Measurements from ENCODE around the gene SLC25A31. TPM values are rescaled to one million over a fixed set of nuclear protein-coding genes. Genes with fewer than 3 reads are reported as not detected.

SLC25A31 gene
- total RNA-seq, 1 donor from 2014 or later = not detected

DNA sequence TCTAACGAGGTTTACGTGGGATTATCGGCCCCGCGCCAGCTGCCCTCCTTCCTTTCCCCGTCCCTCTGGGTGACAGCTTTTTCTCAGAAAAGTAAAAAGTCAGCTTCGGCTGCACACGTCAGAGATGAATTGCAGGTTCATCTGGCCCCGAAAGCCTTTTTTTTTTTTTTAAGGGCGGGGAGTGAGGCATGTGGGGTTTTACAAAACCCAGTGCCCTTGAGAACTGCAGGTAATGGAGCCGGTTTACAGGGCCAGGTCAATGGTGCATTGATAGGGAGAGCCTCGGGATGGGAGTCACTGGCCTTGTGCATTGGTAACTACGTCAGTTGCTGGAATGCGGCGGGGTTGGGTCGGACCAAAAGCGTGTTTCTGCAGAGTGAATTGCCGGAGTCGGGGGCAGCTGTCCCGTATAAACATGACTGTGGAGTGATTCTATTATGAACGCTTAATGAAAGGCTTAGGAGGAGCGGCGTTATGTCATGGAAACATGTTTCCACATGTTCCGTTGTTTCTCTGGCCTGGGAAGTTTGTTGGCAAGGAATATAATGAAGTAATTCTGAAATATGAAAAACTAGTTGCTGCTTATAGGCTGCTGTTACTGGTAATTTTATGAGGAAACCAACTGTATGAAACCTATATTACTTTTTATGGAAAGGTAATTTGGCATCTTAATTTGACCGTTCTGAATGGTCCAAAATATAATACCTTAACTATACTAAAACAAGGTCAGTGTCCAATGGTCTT is 53.0 kb downstream of the SLC25A31 start:
- Mint-ChIP-seq H3K4me1 (peaks cover 18% of the 10 kb centered on the region), H3K27me3 (peaks cover 67% of the 10 kb centered on the region), H3K36me3 (ENCODE audit: low read depth) (peaks cover 5% of the 10 kb centered on the region), H3K9me3 (peaks cover 4% of the 10 kb centered on the region), H3K4me3 (peak overlapping the region; percentile 94), H3K27ac (peak overlapping the region; percentile 91)
- DNase-seq = no peak
- intact Hi-C loops (cut with micrococcal nuclease) = loop anchor here (2.0 to 5.0 kb wide), 3 partner anchors 278 to 1029 kb away; partner anchors contain the start of genes LARP1B and PGRMC2

DNA sequence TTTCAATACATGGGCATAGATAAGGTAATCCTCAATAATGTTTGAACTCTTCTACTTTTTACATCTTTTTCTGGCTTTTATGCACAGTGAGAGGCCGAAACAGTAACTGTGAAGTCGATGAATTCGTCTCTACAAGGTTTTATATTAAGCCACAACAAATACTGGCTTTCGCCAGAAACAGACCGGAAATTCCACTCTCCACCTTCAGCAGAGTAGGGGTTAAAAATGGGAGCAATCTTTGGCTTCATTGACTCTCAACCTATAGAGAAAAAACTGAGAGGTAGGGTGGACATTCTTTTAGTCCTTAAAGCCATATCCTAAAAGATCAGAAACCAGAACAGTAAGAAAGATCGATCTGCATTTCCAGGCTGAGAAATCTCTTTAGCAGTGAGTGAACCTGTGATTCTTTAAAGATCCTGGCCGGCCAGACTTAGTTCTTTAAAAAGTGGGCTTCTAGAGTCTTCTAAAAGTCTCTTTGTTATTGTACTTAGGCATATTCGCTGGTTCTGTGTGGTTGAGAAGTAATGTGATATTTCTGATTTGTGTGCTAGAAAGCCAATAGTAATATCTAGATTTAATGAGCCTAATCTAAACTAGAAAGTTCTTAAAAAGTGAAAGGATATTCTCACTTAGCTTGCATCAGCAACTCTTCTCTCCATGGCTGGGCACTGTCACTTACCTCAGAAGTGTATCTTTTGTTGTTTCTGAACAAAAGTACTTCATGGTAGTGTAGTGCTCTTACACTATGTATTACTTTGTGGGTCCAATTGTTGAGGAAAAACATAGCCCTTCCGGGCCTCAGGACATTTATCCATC is 54.0 kb downstream of the SLC25A31 start:
- peaks cover 5% of the 10 kb centered on the region for H3K36me3 Mint-ChIP-seq (ENCODE audit: low read depth)
- intact Hi-C loops (cut with micrococcal nuclease) = loop anchor here (2.0 to 5.0 kb wide), 3 partner anchors 277 to 1028 kb away; partner anchors contain the start of genes LARP1B and PGRMC2
- no peak overlapping the region for H3K27ac Mint-ChIP-seq
- peaks cover 18% of the 10 kb centered on the region for H3K4me1 Mint-ChIP-seq
- no peak overlapping the region for H3K4me3 Mint-ChIP-seq
- H3K27me3 Mint-ChIP-seq = peaks cover 68% of the 10 kb centered on the region
- H3K9me3 Mint-ChIP-seq = peaks cover 4% of the 10 kb centered on the region
- DNase-seq = no peak

DNA sequence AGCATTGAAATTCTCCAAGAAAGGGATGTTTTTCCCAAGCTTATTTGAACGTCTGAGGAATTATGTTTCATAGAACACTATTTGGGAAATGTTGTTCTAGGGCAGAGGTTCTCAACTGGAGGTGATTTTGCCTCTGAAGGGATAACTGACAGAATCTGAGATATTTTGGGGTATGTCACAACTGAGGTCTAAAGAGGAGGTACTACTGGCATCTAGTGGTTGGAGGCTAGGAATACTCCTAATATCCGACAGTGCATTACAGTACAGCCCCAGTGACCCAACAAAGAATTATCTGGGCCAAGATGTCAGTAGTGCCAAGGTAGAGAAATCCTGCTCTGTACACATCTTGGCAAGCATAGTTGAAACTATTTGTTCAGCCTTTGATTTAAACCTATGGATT is 58.3 kb downstream of the SLC25A31 start:
- Mint-ChIP-seq H3K9me3 (no peaks in the 10 kb centered on the region), H3K4me3 (no peak overlapping the region), H3K4me1 (no peaks in the 10 kb centered on the region), H3K27me3 (peaks cover 55% of the 10 kb centered on the region), H3K27ac (no peak overlapping the region), H3K36me3 (ENCODE audit: low read depth) (peaks cover 1% of the 10 kb centered on the region)
- no peak for DNase-seq
- intact Hi-C loops (cut with micrococcal nuclease) = no loop called here

DNA sequence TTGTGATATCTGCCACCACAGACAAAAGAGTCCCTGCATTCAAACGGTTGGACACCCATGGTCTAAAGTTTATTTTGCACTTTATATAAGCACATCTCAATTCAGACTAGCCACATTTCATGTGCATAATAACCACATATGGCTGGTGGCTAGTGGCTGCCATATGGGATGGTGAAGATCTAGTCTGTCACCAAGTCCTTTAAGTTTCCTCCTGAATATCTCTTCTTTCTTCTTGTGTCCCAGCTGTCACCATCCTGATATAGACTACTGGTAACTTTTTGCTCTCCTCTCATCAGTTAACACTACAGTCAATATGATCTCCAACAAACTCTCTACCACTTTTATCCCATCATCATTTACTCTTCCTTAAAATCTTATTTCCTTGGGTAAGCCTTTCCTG is 61.2 kb downstream of the SLC25A31 start:
- Mint-ChIP-seq H3K4me3 (no peak overlapping the region), H3K4me1 (no peaks in the 10 kb centered on the region), H3K9me3 (no peaks in the 10 kb centered on the region), H3K27me3 (peaks cover 50% of the 10 kb centered on the region), H3K36me3 (ENCODE audit: low read depth) (no peaks in the 10 kb centered on the region), H3K27ac (no peak overlapping the region)
- intact Hi-C loops (cut with micrococcal nuclease) = no loop called here
- no peak for DNase-seq

DNA sequence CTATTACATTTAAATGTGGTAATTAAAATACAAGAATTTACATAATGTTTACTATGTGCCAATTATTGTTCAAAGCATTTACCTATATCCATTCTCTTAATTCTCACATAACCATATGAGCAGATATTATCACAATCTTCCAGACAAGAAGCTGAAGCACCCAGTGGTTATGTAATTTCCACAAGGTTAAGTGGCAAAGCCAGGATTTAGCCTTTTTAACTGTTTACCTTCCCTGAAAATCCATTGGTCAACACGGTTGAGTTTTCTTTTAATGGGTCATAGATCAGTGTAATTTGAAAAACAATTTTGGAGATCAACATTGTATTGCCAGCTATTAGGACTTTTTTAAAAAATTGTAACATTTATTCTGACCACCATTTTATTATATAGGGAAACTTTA is 63.3 kb downstream of the SLC25A31 start:
- no peak for DNase-seq
- H3K4me1 Mint-ChIP-seq = no peaks in the 10 kb centered on the region
- H3K27me3 Mint-ChIP-seq = peaks cover 46% of the 10 kb centered on the region
- H3K9me3 Mint-ChIP-seq = no peaks in the 10 kb centered on the region
- intact Hi-C loops (cut with micrococcal nuclease) = no loop called here
- H3K4me3 Mint-ChIP-seq = no peak overlapping the region
- H3K36me3 Mint-ChIP-seq (ENCODE audit: low read depth) = no peaks in the 10 kb centered on the region
- H3K27ac Mint-ChIP-seq = no peak overlapping the region

DNA sequence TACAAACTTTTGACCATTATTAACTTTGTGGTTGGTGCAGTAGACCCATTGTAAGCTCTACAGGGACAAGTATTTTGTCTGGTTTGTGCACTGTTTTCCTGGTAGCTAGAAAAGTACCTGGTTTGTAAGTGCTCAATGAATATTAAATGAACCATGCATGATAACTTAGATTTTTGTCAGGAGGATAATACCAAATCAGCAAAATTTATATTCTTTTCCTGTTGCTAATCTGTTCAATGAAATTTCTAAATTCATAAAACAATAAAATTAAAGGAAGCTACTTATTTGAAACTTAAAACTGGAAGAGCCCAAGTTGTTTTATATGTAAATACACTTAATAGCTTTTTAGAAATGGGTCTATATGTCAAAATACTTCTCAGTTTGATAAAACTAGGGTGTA is 69.5 kb downstream of the SLC25A31 start:
- intact Hi-C loops (cut with micrococcal nuclease) = no loop called here
- H3K4me3 Mint-ChIP-seq = no peak overlapping the region
- H3K36me3 Mint-ChIP-seq (ENCODE audit: low read depth) = no peaks in the 10 kb centered on the region
- H3K9me3 Mint-ChIP-seq = no peaks in the 10 kb centered on the region
- DNase-seq = no peak
- peaks cover 16% of the 10 kb centered on the region for H3K27me3 Mint-ChIP-seq
- no peak overlapping the region for H3K27ac Mint-ChIP-seq
- no peaks in the 10 kb centered on the region for H3K4me1 Mint-ChIP-seq

DNA sequence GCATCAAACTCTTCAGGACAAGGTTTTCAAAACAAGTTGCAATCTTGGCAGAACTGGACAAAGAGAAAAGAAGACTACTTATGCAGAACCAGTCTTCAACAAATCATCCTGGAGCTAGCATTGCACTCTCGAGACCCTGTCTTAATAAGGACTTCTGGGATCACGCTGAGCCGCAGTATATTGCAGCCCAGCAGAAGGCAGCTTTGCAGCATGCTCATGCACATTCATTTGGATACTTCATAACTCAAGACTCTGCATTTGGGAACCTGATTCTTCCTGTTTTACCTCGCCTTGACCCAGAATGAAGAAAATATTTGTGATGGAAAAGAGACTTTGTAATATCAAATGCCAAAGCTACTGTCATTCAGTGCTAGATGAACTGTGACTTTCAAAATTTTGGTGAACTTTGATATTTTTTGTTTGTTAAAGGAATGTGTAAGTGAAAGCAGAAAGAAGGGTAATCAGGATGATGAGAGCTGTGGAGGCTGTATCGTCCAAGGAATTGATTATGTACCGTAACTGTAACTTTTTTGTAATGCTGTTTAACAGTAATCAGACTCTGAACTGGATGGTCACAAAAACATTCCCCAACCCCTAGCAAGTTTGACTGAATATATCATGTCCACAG is 79.1 kb downstream of the SLC25A31 start:
- intact Hi-C loops (cut with micrococcal nuclease) = no loop called here
- no peak for DNase-seq
- Mint-ChIP-seq H3K4me3 (no peak overlapping the region), H3K9me3 (no peaks in the 10 kb centered on the region), H3K4me1 (no peaks in the 10 kb centered on the region), H3K27me3 (peaks cover 6% of the 10 kb centered on the region), H3K36me3 (ENCODE audit: low read depth) (no peaks in the 10 kb centered on the region), H3K27ac (no peak overlapping the region)

DNA sequence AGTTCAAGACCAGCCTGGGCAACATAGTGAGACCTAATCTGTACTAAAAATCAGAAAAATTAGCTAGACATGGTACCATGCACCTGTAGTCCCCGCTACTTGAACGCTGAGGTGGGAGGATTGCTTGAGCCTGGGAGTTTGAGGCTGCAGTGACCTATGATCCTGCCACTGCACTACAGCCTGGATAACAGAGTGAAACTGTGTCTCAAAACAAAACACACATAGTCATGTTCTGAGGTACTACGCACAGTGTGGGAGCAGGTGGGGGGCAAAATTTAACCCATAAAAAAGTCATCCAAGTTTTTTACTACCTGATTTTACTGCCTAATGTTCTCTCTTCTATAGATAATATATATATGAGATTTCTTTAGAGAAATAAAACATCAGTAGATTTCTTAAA is 80.4 kb downstream of the SLC25A31 start:
- intact Hi-C loops (cut with micrococcal nuclease) = no loop called here
- Mint-ChIP-seq H3K9me3 (no peaks in the 10 kb centered on the region), H3K27me3 (peaks cover 6% of the 10 kb centered on the region), H3K4me1 (no peaks in the 10 kb centered on the region), H3K27ac (no peak overlapping the region), H3K36me3 (ENCODE audit: low read depth) (no peaks in the 10 kb centered on the region), H3K4me3 (no peak overlapping the region)
- DNase-seq = no peak

DNA sequence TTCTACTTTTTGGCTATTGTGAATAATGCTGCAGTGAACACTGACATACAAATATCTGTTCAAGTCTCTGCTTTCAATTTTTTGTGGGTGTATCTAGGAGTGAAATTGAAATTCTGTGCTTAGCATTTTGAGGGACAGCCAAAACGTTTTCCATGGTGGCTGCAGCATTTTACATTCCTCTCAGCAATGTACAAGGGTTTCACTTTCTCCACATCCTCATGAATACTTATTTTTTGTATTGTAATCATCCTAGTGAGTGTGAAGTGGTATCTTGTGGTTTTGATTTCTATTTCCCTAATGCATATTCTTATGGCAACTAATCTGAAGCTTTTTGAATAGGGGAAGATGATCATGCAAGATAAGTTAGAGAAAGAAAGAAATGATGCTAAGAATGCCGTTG is 92.2 kb downstream of the SLC25A31 start:
- H3K4me3 Mint-ChIP-seq = no peak overlapping the region
- DNase-seq = no peak
- intact Hi-C loops (cut with micrococcal nuclease) = no loop called here
- no peak overlapping the region for H3K27ac Mint-ChIP-seq
- H3K4me1 Mint-ChIP-seq = peaks cover 1% of the 10 kb centered on the region
- no peaks in the 10 kb centered on the region for H3K9me3 Mint-ChIP-seq
- H3K27me3 Mint-ChIP-seq = peaks cover 2% of the 10 kb centered on the region
- no peaks in the 10 kb centered on the region for H3K36me3 Mint-ChIP-seq (ENCODE audit: low read depth)

Other genes with a start within 250 kb of the SLC25A31 start
- not detected in 2 replicates for gene INTU, start 97.4 kb upstream of the SLC25A31 start, total RNA-seq
- gene HSPA4L, start 51.9 kb downstream of the SLC25A31 start, total RNA-seq = 1.3 and 1.7 TPM in 2 replicates
- 44.5 and 44.7 TPM in 2 replicates for gene PLK4, start 150.5 kb downstream of the SLC25A31 start, total RNA-seq
- gene MFSD8, start 234.8 kb downstream of the SLC25A31 start, total RNA-seq = 21.5 and 21.8 TPM in 2 replicates
- 17.3 and 18.5 TPM in 2 replicates for gene ABHD18, start 235.0 kb downstream of the SLC25A31 start, total RNA-seq

Data from activated CD4-positive, alpha-beta T cell treated with anti-CD3 and anti-CD28 coated beads, Interleukin-2, amount 10 ng/mL, durations not matched to agents 24 days and 14 days (primary cell).